ENCODE measurements around the gene SNX25. TPM values are rescaled to one million over a fixed set of nuclear protein-coding genes. Genes with fewer than 3 reads are reported as not detected.

The SNX25 gene
- total and polyA plus RNA-seq, 7 donors = 2.5 to 40.5 (median 22.7) TPM

GRCh38 chr4:185383451-185383850 lies 174.1 kb downstream of the SNX25 start:
- no peak for DNase-seq
- intact Hi-C loops (cut with DNase I) = no loop called here

GRCh38 chr4:185384061-185384460 lies 174.7 kb downstream of the SNX25 start:
- H3K4me3 ChIP-seq = no peak overlapping the region
- DNase-seq = no peak
- no peaks in the 10 kb centered on the region for H3K36me3 ChIP-seq
- intact Hi-C loops (cut with DNase I) = no loop called here
- H3K9me3 ChIP-seq = no peaks in the 10 kb centered on the region
- H3K4me1 ChIP-seq = peaks cover 0 to 9% (median 0%) of the 10 kb centered on the region in 4 donors
- H3K27me3 ChIP-seq = no peaks in the 10 kb centered on the region
- 75 to 95% methylated on average over 2 of the region's 2 CpGs for WGBS, 2 donors
- H3K27ac ChIP-seq = no peak overlapping the region
- TF ChIP-seq POLR2AphosphoS5 (IDR thresholded peaks at IDR 0.05) = no peak
- no peak for TF ChIP-seq EP300 (IDR thresholded peaks at IDR 0.05)
- no peak for TF ChIP-seq CTCF (IDR thresholded peaks at IDR 0.05)

More at GRCh38 chr4:185383451-185383850, 174.1 kb downstream of the SNX25 start:
- no peaks in the 10 kb centered on the region for H3K36me3 ChIP-seq
- H3K4me1 ChIP-seq = peaks cover 0 to 9% (median 0%) of the 10 kb centered on the region in 4 donors
- 30 to 67% methylated on average over 4 of the region's 4 CpGs for WGBS, 2 donors
- TF ChIP-seq EP300 (IDR thresholded peaks at IDR 0.05) (no peak), CTCF (IDR thresholded peaks at IDR 0.05) (no peak), POLR2A (IDR thresholded peaks at IDR 0.05) (no peak)
- H3K27ac ChIP-seq = no peak overlapping the region
- no peaks in the 10 kb centered on the region for H3K9me3 ChIP-seq
- H3K27me3 ChIP-seq = no peaks in the 10 kb centered on the region
- no peak overlapping the region for H3K4me3 ChIP-seq

GRCh38 chr4:185384930-185385331 lies 175.5 kb downstream of the SNX25 start:
- H3K4me3 ChIP-seq = no peak overlapping the region
- peak overlapping the region in 1 of 4 donors; percentile 21 for H3K27ac ChIP-seq
- TF ChIP-seq EP300 (IDR thresholded peaks at IDR 0.05) (no peak), CTCF (IDR thresholded peaks at IDR 0.05) (no peak), POLR2AphosphoS5 (IDR thresholded peaks at IDR 0.05) (no peak), POLR2A (IDR thresholded peaks at IDR 0.05) (no peak)

GRCh38 chr4:185387957-185388356 lies 178.6 kb downstream of the SNX25 start:
- 95 to 96% methylated on average over 12 of the region's 12 CpGs for WGBS, 2 donors
- no peaks in the 10 kb centered on the region for H3K9me3 ChIP-seq
- no peak for TF ChIP-seq POLR2A (IDR thresholded peaks at IDR 0.05)
- no peak for TF ChIP-seq CTCF (IDR thresholded peaks at IDR 0.05)
- no peak for TF ChIP-seq POLR2AphosphoS5 (IDR thresholded peaks at IDR 0.05)
- no peak for TF ChIP-seq EP300 (IDR thresholded peaks at IDR 0.05)
- H3K36me3 ChIP-seq = no peaks in the 10 kb centered on the region
- intact Hi-C loops (cut with DNase I) = no loop called here
- peaks cover 0 to 9% (median 0%) of the 10 kb centered on the region in 4 donors for H3K4me1 ChIP-seq
- no peak overlapping the region for H3K4me3 ChIP-seq
- H3K27me3 ChIP-seq = no peaks in the 10 kb centered on the region
- no peak overlapping the region for H3K27ac ChIP-seq
- DNase-seq = no peak

More at GRCh38 chr4:185384930-185385331, 175.5 kb downstream of the SNX25 start:
- intact Hi-C loops (cut with DNase I) = no loop called here
- Histone ChIP-seq H3K27me3 (no peaks in the 10 kb centered on the region), H3K36me3 (no peaks in the 10 kb centered on the region), H3K4me1 (peaks cover 0 to 9% (median 0%) of the 10 kb centered on the region in 4 donors), H3K9me3 (no peaks in the 10 kb centered on the region)
- 5 to 9% methylated on average over 10 of the region's 10 CpGs for WGBS, 2 donors
- DNase-seq = no peak

- Histone ChIP-seq H3K4me3 (no peak overlapping the region), H3K27me3 (no peaks in the 10 kb centered on the region), H3K36me3 (no peaks in the 10 kb centered on the region), H3K27ac (no peak overlapping the region), H3K9me3 (no peaks in the 10 kb centered on the region), H3K4me1 (peaks cover 0 to 9% (median 0%) of the 10 kb centered on the region in 4 donors)
- no peak for TF ChIP-seq POLR2A (IDR thresholded peaks at IDR 0.05)
- no peak for TF ChIP-seq EP300 (IDR thresholded peaks at IDR 0.05)
- TF ChIP-seq POLR2AphosphoS5 (IDR thresholded peaks at IDR 0.05) = no peak
- no peak for TF ChIP-seq CTCF (IDR thresholded peaks at IDR 0.05)
- WGBS, 2 donors = 95 to 96% methylated on average over 6 of the region's 6 CpGs
- no peak for DNase-seq
- intact Hi-C loops (cut with DNase I) = loop anchor here (10.0 kb wide), 1 partner anchor 246 kb away; the partner anchor contains the start of gene SLC25A4
Measured at GRCh38 chr4:185390941-185391340, 181.5 kb downstream of the SNX25 start.
